Activated CD8-positive, alpha-beta memory T cell treated with anti-CD3 and anti-CD28 coated beads, Interleukin-2, amount 50 U/mL, for 24 hours (primary cell): Measurements from ENCODE around the gene ARL8B.
"Not testable (repeated sequence)": the region's sequence is repeated elsewhere in the genome, so short reads cannot be mapped to it uniquely, and the experiment has no call there.

Experiments used
- DNase-seq: peaks from one replicate; pipeline ENCODE4 v3.0.0-alpha.2; 2020; ENCODE audit errors: extremely low read depth

The ARL8B gene

DNA sequence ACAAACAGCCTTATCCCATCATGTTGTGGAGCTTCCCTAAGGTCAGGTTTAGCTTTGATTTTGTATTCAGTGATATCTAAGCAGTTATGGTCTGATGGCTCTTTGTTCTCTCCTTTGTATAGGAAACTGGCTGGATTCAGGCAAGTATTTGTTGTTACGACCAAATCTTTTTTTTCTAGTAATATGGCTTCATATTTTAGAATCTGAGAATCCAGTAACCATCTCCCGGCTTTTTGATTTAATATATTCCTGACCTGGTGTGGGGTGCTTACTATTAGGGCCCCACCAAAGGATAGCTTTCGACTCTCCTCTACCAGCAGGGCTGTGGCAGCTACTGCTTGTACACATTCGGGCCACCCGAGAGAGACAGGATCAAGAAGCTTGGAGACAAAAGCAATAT lies 23.0 kb downstream of the ARL8B start:
- DNase-seq, result no peak

DNA sequence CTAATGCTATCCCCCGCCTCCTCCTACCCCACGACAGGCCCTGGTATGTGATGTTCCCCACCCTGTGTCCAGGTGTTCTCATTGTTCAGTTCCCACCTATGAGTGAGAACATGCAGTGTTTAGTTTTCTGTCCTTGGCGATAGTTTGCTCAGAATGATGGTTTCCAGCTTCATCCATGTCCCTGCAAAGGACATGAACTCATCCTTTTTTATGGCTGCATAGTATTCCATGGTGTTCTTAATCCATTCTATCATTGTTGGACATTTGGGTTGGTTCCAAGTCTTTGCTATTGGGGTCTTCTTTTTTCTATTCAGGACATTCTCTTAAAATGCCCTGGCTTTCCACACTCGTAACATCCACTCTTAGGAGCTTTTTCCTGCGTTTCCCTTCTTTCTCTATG lies 25.1 kb downstream of the ARL8B start:
- DNase-seq, result not testable (repeated sequence)

DNA sequence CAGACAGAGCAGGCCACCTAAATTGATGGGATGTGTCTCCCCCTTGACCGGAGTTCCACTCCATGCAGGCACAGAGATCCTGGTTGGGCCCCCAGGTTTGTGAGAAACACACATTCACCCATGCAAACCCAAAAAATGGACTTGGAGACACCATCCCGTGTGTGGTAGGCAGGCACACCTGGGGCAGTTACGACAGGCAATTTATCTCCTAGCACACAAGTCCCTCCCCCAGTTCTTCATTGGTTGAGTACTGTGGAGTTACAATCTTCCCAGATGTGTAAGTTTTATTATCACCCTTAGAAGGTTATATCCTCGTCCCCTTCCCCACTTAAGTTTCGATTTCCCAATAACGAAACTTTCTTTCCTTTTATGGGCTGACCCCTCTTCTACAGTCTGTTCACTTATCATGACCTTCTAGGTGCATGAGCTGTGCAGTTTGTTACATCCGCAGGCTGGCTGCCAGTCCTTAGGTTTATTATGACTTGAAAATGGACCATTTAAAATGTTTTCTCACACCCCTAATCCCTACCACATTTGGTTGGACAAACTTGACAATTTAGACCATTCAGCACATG lies 27.3 kb downstream of the ARL8B start:
- no peak for DNase-seq

DNA sequence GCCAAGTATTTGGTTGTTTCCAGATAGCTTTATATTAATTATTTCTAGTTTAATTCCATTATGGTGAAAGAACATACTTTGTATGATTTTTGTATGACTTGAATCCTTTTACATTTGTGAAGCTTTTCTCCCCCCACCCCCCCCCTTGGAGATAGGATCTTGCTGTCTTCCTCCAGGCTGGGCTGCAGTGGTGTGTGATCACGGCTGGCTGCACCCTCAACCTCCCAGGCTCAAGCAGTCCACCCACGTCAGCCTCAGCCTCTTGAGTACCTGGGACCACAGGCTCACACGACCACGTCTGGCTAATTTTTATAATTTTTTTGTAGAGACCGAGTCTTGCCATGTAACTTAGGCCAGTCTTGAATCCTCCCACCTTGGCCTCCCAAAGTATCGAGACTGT lies 29.5 kb downstream of the ARL8B start:
- DNase-seq, result no peak

DNA sequence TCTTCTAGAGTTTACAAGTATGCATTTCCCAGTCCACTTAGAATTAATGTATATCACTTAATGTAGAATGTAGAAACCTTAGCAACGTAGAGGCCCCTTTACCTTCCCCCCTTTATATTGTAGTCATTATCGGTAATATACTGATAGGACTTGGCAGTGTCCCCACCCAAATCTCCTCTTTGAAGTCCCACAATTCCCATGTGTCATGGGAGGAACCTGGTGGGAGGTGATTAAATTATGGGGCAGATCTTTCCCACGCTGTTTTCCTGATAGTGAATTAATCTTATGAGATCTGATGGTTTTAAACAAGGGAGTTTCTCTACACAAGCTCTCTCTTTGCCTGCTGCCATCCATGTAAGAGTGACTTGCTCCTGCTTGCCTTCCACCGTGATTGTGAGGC lies 31.0 kb downstream of the ARL8B start:
- no peak for DNase-seq

DNA sequence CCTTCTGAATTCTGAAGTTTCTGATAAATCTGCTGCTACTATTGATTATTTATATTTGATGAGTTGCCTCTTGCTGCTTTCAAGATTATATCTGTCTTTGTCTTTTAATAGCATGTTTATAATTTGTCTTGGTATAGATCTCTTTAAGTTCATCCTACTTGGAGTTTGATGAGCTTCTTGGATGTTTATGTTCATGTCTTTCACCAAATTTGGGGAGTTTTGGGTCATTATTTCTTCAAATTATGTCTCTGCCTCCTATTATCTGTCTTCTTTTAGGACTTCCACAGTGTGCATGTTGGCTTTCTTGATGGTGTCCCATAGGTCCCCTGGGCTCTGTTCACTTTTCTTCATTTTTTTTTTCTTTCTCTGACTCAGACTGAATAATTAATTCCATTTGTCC lies 33.1 kb downstream of the ARL8B start:
- no peak for DNase-seq

DNA sequence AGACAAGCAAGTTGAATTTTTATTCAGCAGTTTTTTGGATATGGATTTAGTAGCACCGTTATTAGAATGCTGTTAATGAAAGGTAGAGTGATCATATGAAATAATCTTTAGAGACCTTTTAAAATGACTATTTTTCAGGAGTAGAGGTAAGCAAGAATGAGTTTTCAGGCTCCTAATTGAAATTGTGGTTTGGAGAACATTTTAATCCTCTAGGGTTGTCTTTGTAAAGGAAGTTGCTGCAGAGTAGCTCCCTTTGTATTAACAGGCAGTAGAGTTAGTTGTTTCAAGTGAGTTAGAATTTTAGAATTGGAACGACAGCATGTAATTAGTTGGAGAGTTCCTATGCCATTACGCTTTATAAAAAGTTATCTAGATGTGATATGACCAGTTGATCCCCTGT lies 38.2 kb downstream of the ARL8B start:
- DNase-seq, result no peak

DNA sequence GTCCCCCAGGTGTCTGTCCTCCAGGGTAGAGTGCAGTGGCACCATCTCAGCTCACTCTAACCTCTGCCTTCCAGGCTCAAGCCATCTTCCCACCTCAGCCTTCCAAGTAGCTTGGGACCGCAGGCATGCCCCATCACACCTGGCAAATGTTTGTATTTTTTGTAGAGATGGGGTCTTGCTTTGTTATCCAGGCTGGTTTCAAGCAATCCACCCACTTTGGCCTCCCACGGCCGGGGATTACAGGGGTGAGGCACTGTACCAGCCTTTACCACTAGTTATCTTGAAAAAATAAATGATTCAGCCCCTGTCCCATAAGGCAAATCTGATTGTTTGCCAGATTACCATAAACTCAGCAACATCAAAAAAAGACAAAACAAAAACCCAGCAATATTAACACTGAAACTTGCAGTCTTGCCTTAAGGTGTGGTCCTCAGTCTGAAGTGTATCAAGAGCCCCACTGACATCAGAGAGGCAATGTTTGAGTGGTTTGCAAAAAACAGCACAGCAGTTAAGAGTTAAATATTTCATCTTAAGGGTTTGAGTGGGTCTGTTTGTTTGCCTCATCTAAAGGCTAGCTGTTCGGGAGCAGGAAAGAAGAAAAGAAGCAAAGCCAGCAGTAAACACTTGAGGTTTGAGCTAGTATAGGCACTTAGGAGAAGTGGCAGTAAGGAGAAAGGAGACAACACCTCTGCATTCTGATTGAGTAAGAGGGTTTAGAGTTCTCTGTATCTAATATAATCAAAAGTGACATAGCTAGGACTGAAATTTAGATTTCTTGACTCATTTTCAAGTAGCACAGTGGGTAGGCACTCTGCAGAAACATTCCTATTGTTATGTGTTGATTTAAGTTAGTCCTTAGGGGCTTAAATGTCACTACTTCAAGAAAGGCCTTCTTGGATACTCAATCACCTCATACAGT lies 39.1 kb downstream of the ARL8B start:
- no peak for DNase-seq

DNA sequence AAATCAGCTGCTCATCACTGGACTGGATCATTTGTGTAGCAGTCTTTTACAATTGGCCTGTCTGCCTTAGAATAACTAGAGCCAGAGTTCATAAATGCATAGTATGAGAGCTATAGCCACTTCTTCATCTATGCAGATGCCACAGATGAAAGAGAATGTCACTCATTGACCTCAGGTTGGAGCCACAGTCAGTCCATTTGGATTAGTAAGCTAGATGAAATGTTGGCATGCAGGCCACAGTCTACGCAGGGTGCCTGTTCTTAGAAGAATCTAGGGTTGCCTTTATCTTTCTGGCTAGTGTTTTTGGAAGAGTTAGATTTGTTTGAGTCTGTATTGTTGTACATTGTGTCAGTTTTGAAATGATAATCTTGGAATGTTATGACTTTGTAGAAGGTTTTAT lies 40.0 kb downstream of the ARL8B start:
- DNase-seq, result no peak

DNA sequence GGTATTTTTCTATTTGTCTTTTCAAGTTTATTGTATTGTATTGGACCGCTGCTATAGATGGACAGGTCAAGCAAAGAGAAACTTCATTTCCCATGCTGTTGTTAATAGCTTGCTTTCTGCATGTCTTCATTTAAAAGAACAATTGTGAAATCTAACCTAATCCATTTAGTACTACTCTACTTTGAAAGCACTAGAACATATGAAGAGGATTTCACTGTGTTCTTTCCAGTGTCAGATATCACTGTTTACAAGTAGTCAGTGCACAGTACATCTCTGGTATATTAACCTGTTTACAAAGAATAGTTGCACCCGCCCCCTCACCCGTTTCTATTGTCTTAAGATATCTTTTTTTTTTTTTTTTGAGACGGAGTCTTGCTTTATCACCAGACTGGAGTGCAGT lies 43.6 kb downstream of the ARL8B start:
- DNase-seq, result no peak

DNA sequence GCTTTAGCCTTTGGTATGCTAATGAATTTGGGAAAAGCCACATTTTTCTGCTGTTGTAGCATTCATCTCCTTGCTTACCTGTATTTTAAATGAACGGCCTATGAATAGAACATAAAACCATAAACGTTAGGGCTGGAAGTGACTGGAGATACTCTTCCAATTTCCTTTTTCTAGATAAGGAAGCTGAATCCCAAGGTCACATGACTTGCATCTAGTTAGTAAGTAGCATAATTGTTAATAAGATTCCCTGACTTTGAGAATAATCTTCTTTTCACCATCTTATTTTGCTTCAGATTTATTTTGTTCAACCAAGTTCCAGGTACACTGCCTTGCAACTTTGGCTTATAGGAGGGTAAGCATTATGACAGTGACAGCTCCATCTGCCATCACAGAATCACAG lies 44.8 kb downstream of the ARL8B start:
- DNase-seq, result no peak

DNA sequence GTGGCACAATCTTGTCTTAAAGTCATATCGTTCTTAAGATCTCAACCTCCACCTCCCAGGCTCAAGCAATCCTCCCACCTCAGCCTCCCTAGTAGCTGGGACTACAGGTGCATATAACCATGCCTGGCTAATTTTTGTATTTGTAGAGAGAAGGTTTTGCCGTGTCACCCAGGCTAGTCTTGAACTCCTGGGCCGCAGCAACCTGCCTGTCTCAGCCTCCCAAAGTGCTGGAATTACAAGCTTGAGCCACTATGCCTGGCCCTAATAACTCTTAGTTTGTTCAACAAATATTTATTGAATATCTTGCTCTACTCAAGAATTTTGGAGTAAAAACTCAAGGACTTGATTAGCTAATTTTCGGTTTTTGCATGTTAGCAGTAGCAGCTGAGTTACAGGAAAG lies 46.0 kb downstream of the ARL8B start:
- DNase-seq, result no peak

DNA sequence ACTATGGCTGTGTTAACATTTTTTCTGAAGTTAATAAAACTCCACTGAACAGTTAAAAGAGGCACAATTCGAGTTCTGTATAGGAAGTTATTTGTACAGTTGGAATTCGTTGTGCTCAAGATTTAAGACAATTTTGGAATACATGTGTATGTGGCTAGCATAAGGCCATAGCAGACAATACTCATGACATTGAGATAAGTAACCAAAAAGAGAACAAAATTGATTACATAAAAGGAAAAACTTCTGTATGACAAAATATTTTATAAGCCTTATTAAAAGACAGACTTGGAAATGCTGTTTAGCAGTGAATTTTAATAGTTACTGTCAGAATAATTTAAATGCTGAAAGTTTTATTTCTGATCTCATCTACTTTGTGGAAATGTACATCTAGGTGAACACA lies 47.7 kb downstream of the ARL8B start:
- DNase-seq, result no peak

DNA sequence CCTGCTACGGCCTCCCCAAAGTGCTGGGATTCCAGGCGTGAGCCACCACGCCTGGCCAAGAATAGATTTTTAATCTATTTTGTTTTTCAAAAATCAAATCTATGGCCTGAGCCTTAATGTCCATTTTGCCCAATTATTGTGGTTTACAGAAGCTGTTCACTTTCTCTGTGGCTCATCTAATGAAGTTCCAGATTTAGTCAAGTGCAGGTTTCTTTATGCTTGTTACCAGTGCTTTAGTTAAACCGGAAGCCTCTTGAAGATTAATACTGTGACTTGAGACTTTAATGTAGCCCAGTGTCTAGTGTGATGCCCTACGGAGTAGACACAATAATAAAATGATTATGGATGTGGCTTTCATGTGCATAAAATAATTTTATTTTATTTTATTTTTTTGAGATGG lies 48.9 kb downstream of the ARL8B start:
- no peak for DNase-seq

DNA sequence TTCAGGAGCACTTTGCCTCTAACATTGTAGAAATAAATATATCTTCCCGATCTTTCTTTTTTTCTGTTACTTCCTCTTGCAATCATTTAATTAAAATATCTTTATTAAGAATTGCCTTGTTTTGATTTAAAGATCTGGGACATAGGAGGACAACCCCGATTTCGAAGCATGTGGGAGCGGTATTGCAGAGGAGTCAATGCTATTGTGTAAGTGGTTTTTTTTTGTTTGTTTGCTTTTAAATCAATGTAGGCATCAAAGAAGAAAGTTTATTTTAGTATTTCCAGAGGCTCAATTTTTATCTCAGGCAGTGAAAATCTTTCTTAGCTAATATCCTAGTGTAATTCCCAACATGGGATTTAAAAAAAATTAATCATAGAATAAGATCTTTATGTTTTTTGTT lies 49.9 kb downstream of the ARL8B start:
- no peak for DNase-seq

DNA sequence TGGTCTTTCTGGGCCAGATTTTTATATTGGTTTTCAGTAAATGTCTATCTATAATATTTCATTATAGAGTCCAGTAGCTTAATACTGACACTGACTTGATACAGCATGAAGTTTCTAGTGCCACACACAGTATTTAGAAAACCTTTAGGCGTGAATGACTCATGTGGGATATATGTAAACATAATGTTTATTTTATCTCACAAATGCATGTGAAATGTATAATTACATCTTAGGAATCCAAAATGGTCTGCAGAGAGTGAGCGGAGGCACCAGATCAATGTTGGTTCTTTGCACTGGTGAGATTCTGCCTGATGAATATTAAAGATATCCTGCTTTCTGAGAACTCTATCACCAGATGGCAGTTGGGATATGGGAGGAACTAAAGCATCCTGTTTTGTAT lies 56.9 kb downstream of the ARL8B start:
- DNase-seq, result not testable (repeated sequence)

DNA sequence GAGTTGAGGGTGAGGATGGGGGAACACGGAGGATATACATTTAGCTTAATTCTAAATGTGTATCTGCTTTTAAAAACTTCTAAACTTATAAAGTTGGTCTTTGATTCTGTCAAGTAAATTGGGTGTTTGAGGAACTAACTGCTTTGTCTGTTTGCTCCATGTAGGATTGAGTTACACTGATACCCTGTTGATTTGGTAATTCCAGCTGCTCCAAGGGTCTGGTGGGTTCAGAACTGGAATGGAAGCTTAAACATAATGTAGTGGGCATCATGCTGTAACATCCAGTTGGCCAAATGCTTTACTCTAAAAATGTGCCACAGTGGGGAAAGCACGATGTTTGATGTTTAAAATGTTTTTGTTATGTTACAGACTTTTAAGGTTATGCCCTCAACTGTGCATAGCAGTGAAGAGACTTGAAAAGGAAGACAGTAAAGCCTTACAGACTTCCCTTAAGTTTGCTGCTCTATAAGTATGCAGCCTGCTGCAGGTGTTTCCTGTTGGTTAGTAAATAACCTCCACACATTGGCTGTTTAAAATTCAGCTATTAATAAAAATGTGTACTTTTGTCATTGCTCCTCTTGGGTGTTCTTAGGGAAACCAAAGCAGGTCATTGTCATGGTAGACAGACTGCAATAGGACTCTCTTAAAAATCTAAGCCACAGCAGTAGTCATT lies 59.5 kb downstream of the ARL8B start:
- no peak for DNase-seq

DNA sequence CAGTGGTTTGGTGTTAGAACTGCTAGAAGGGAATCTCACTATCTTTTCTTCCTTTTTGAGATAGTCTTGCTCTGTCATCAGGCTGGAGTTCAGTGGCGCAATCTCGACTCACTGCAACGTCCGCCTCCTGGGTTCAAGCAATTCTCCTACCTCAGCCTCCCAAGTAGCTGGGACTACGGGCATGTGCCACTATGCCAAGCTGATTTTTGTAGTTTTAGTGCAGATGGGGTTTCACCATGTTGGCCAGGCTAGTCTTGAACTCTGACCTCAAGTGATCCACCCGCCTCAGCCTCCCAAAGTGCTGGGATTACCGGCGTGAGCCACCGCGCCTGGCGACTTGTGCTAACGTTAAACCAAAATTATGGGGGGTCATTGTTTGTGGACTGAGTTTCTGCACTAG lies 61.6 kb downstream of the ARL8B start:
- DNase-seq, result not testable (repeated sequence)

DNA sequence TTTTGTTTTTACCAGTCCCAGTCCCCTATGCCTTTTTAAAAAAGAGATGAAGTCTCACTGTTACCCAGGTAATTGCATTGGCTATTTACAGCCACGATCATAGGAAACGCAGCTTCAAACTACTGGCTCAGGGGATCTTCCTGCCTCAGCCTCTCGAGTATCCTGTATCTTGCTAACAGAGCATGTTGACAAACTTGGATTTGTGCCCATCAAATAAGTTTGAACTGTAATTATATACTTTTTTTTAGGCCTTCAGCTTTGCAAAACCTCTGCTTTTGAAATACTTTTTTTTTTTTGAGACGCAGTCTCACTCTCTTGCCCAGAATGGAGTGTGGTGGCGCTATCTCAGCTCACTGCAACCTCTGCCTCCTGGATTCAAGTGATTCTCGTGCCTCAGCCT lies 62.4 kb downstream of the ARL8B start:
- no peak for DNase-seq

DNA sequence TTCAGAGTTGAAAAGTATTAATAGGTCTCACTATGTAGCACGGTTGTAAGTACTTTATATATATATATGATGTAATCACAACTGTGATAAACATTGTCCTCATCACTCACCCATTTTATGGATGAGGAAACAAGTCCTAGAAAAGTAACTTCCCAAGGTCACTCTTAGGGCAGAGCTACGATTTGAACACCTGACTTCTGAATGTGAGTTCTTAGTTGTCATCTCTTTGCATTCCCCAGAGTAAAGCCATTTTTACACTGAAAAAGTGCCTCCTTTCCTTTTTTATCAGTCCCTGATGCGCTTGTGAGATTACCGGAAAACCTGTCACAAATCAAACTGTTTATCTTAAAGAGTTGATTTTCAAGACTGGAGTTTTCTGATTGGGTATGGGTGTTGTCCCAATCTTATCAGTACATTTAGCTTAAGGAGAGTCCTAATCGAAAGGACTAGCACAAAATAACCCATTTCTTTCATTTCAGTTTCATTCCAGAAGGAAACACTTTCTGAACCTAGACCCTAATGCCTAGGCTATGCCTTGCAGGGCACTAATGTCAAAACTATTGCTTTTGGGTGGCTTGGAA lies 63.1 kb downstream of the ARL8B start:
- DNase-seq, result no peak

DNA sequence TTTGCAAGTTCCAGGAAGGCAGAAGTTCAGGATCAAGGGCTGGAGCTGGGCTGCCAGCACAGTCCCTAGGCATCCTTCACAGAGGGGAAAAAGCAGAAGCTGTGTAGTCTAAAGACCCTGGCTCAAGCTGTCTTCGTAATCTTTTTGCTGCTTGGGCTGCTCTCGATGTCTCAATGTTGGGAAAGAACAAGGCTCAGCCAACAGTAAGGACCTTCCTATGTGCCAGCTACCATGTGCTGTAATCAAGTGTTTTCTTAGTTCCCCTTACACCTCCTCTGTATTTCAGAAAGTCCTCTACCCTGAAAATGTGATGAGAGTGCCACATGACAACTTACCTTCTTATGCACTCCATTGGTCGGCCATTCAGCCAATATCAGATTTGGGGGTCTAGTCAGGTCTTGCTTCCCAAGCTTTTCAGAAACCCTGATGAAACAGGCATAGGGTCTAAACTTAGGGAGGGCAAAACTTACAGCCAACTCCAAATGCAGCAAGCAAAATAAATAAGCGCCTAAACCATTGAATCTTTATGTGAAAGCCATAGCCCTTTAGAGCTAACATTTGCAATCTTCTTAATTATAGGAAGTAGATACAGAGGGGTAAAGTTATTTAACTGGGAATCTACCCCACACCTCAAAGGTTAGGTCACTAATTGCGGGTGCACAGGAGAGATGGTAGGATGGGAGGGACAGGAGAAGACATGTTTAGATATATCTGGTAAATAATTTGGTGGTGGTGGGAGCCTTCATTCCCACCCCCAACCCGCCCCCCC lies 64.2 kb downstream of the ARL8B start:
- no peak for DNase-seq

DNA sequence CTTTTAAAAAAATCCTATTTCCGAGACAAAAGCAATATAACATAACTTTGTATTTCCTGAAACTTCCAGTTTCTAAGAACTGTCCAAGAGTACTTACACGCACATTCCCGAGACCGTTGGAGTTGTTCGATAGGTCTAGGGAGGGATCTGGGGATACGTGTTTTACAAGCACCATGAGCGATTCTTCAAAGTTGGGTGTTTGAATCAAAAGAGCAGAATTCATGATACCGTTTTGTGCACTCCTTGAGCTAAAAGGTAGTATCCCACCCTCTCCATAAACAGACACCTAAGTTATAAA lies 64.7 kb downstream of the ARL8B start:
- DNase-seq, result no peak
